Inferior parietal cortex (tissue), 1 donor: ENCODE results near the gene TRAPPC1.

ENCODE experiments used
- DNase-seq: peaks from one replicate; pipeline ENCODE4 v3.0.0-alpha.2; 2016; ENCODE audit errors: extremely low spot score

Gene TRAPPC1

GRCh38 chr17:7940743-7941142, 9.0 kb upstream of the TRAPPC1 start:
- no peak for DNase-seq

- DNase-seq: no peak
These were observed 8.3 kb upstream of the TRAPPC1 start for GRCh38 chr17:7940034-7940433.

GRCh38 chr17:7935859-7936258, 4.1 kb upstream of the TRAPPC1 start:
- no peak for DNase-seq

GRCh38 chr17:7932949-7933348, 1.2 kb upstream of the TRAPPC1 start:
- no peak for DNase-seq

GRCh38 chr17:7932483-7932891, 741 bp upstream of the TRAPPC1 start:
- DNase-seq: no peak

- DNase-seq: no peak
These were observed 710 bp downstream of the TRAPPC1 start for GRCh38 chr17:7930841-7931631.

- peak; percentile 63 for DNase-seq
These were observed 2.4 kb downstream of the TRAPPC1 start, which contains the start of gene KCNAB3 for GRCh38 chr17:7929158-7930023. KCNAB3 (minus strand) TSS chr17:7929856; CDS start chr17:7929435, 421 bp downstream.

- no peak for DNase-seq
These were observed 4.2 kb downstream of the TRAPPC1 start for GRCh38 chr17:7927596-7927995.

- peak; percentile 53 for DNase-seq
These were observed 8.7 kb downstream of the TRAPPC1 start for GRCh38 chr17:7922845-7923628.

GRCh38 chr17:7922269-7922844, 9.4 kb downstream of the TRAPPC1 start:
- no peak for DNase-seq

GRCh38 chr17:7916808-7917207, 14.9 kb downstream of the TRAPPC1 start:
- no peak for DNase-seq

GRCh38 chr17:7916385-7916682, 15.4 kb downstream of the TRAPPC1 start:
- DNase-seq: no peak

GRCh38 chr17:7915611-7916384, 15.9 kb downstream of the TRAPPC1 start, which contains the start of gene RNF227:
RNF227 (minus strand) TSS chr17:7916289; CDS start chr17:7916195, 94 bp downstream.
- DNase-seq: peak; percentile 80

GRCh38 chr17:7915179-7915610, 16.6 kb downstream of the TRAPPC1 start:
- no peak for DNase-seq

GRCh38 chr17:7912927-7913524, 18.7 kb downstream of the TRAPPC1 start:
- peak; percentile 56 for DNase-seq

GRCh38 chr17:7911116-7911515, 20.6 kb downstream of the TRAPPC1 start:
- no peak for DNase-seq

GRCh38 chr17:7910711-7911110, 21.0 kb downstream of the TRAPPC1 start:
- DNase-seq: no peak

- DNase-seq: no peak
These were observed 21.5 kb downstream of the TRAPPC1 start for GRCh38 chr17:7910281-7910680.

- no peak for DNase-seq
These were observed 22.7 kb downstream of the TRAPPC1 start for GRCh38 chr17:7909089-7909488.
